GM19193 (cell line): ENCODE measurements around the gene MMUT.

Experiments
- POLR2A ChIP-seq: IDR thresholded peaks from 4 replicates; pipeline ENCODE4 v1.6.1; 2011; ENCODE audit not compliant: insufficient read depth, insufficient read length; ENCODE audit errors: extremely low read depth

MMUT gene

GRCh38 chr6:49454787-49455709 lies 8.0 kb downstream of the MMUT start:
- TF ChIP-seq POLR2A: no peak

GRCh38 chr6:49453221-49453620 lies 9.8 kb downstream of the MMUT start:
- TF ChIP-seq POLR2A: no peak

GRCh38 chr6:49430866-49431265 lies 32.2 kb downstream of the MMUT start:
- TF ChIP-seq POLR2A: no peak

DNA sequence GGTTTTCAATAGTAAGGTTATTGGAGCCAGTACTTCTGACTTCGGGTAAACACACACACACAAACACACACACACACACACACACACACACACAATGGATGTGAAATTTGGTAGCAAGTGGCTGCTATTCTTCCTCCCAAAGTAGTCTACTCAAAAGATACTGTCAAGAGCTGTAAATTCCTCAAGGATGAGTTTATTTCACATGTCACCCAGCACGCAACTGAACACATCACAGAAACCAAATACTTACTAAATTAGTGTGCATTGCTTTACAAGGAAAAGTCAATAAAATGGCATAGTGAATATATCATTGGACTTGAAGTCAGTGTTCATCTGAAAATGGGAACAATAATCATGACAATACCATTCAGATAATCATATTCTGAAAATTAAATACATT lies 32.9 kb downstream of the MMUT start:
- TF ChIP-seq POLR2A: no peak

- no peak for TF ChIP-seq POLR2A
Observed at GRCh38 chr6:49423817-49424216, 39.2 kb downstream of the MMUT start.

DNA sequence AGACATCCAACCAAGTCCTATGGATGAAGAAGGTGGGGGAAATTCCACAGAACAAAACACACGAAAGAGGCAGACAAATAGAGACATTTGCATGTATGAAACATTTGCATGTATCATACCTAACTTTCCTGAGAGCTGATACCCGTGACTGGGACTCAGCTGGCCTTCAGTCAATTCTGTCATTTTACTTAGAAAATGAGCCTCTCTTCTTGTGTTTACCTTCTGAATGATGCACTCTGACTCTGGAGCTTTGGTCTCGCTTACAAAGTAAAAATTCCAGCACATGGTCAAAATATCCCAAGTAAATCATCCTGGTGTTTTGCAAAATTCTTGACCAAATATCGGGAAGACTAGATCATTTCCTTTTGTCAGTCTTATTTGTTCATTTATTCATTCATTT lies 46.9 kb downstream of the MMUT start:
- no peak for TF ChIP-seq POLR2A

DNA sequence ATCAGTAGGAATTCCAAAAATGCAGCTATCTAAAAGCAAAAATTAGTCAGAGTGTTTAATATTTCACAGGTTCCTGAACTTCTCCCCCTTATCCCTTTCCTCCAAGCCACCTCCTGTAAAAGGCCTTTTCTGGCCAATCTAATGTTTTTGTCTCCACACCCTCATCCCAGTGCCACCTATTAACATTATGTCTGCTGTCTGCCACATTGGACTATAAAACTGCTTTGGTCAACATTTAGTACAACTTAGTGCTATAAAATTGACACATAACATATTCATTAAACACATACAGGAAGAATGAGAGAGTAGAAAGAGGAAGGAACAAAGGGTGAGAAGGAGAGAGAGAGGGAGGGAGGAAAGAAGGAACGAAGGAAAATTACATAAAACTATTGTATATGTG lies 47.7 kb downstream of the MMUT start:
- TF ChIP-seq POLR2A: no peak

DNA sequence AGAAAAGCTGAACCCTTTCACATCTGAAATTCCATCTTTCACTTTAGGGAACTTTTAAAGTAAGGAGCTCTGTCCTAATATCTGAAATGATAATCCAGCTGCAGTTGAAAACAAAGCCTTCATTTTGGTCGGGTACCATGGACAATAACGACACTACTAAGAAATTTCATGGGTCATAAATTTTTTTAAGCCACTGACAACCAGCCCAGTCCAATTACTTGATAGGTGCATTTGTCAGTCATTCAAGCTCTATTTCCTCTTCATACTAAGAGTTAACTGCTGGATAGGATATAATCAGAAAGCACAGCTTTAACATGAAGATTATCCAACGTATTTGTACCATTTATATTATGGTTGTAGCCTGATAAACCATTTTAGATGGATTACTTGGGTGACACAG lies 52.5 kb downstream of the MMUT start:
- TF ChIP-seq POLR2A: no peak

DNA sequence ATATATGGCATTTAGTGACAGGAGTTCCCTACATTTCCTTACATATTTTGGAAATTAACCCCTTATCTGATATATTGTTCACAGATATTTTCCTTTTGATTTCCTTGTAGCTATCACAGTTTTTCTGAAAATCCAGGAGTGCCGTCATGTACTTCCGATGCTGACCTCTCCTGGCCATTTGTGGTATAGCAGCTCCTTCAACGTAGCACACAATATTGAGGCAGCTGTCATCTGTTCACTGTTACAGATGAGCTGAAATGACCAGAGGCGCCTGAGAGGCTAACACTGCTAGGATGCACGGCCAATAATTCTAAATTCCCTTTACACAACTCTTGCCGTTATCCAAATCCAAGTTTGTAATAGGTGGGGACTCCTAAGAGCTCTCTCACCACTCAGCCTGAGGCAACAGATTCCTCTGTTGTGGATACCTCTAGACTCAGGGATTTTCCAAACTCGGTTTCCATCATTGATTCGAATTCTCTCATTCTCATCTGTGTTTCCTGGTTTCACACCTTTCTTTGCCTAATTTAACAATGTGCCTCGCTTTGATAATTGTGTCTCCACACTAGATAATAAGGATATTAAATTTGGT lies 53.0 kb downstream of the MMUT start:
- TF ChIP-seq POLR2A: no peak

- TF ChIP-seq POLR2A: no peak
Observed at GRCh38 chr6:49406250-49406970, 56.6 kb downstream of the MMUT start.

DNA sequence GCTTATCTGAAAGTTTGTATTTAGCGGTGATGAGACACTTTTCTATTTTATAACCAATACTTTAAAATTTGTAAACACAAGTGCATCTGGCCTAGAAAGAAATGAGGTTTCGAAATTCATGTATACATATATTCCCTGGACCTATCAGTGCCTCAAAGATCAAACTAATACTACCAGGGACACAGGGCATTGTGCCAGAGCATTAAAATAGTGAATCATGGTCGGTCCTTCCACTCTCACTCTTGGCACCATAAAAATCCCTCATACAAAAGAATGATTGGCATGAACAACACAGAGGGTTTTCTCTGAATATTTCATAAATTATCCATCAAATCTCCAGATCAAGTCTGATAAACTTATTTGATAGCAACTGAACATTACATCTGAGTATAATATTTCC lies 62.0 kb downstream of the MMUT start:
- TF ChIP-seq POLR2A: no peak

- no peak for TF ChIP-seq POLR2A
Observed at GRCh38 chr6:49384904-49385303, 78.1 kb downstream of the MMUT start.
